ENCODE data around the gene DIP2A.

Gene DIP2A

DNA sequence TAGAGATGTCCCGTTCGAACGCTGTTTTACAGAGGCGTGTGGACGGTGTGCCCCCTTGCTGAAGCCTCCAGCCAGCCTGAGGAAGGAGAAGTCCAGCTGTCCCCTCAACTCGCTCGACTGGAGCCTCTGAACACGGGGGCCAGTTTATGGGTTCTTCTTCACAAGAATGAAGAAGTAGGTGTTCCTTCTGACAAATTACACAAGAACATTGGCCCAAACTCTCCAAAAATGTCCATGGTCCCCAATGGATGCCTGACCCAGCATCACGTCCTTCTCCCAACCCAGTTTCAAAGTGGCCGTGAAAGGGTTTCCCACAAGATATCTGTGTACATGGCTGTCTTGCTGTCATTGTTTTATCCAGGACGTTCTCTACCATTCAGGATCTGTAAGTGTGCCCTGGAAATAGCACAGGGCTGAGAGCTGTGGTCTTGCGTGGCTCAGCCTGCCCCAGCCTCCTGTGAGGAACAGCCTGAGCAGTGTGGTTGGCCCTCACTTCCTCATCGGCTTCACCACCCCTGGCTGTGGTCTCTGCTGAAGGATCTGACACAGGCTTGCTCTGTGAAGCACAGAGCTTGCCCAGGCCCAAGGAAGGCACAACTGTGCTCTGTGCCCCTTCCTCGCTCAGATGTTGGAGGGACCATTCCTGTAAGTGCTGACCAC is 147.2 kb downstream of the DIP2A start:
- Histone ChIP-seq H4K8ac (ENCODE audit: low read depth, low read length) (peak overlapping the region; percentile 19), H3K4ac (ENCODE audit: low read length) (no peak overlapping the region)
- WGBS, 2 donors (ENCODE audit: extremely low coverage in 2 of 2, insufficient read length in 2 of 2, insufficient replicate concordance in 1 of 2) = no CpG with 5 or more reads among the region's 14 CpGs

DNA sequence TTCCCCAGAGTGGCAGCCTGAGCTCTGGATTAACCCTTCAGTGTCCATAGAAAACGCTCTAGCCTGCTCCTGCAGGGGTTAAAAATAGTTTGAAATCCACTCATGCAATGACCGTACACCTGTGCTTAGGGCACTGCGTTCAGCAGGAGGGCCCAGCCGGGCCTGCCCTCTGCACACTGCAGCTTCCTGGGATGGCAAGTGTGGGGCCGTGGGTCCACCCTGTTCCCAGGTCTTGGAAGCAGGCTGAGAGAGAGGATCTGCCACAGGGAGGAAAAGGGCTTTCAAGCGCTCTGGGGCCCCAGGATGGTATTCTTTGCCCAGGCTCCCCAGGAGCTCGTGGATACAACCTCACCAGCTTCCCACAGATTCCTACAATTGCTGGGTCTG is 147.7 kb downstream of the DIP2A start:
- H2BK15ac ChIP-seq (ENCODE audit: low read length) = no peak overlapping the region
- H2BK12ac ChIP-seq (ENCODE audit: low read length) = no peak overlapping the region
- no peak overlapping the region for H3K4me2 ChIP-seq (ENCODE audit: insufficient read depth, low read length, poor library complexity, severe bottlenecking)
- no peak overlapping the region for H2AFZ ChIP-seq (ENCODE audit: low read length)
- no peak overlapping the region for H3K4me3 ChIP-seq (ENCODE audit: low read length in 2 of 2)
- WGBS, 2 donors (ENCODE audit: extremely low coverage in 2 of 2, insufficient read length in 2 of 2, insufficient replicate concordance in 1 of 2) = no CpG with 5 or more reads among the region's 7 CpGs
- H3K36me3 ChIP-seq (replicated peaks in 1 of 2; ENCODE audit: control insufficient read depth in 2 of 2, insufficient read depth in 2 of 2, low read length in 2 of 2) = no peaks in the 10 kb centered on the region
- no peak overlapping the region for H2BK120ac ChIP-seq (ENCODE audit: low read depth, low read length)
- no peak overlapping the region for H3K27ac ChIP-seq (replicated peaks; ENCODE audit: low read length)
- H2AK5ac ChIP-seq (ENCODE audit: low read depth, low read length) = no peak overlapping the region
- H4K91ac ChIP-seq (ENCODE audit: low read depth, low read length, poor library complexity) = no peak overlapping the region
- no peak overlapping the region for H3K23ac ChIP-seq (ENCODE audit: low read depth, low read length, poor library complexity)
- no peak overlapping the region for H2BK5ac ChIP-seq (ENCODE audit: low read length)
- peaks cover 7 to 11% of the 10 kb centered on the region in 2 donors for H3K9me3 ChIP-seq (replicated peaks in 1 of 2; ENCODE audit: control insufficient read depth in 2 of 2, insufficient read depth in 1 of 2, low read depth in 1 of 2, low read length in 2 of 2)
- H3K27me3 ChIP-seq (ENCODE audit: control insufficient read depth in 3 of 3, insufficient read depth in 3 of 3, low read depth in 1 of 3, low read length in 3 of 3) = no peaks in the 10 kb centered on the region
- H3K9ac ChIP-seq (ENCODE audit: low read depth, low read length, poor library complexity) = no peak overlapping the region
- no peaks in the 10 kb centered on the region for H3K79me1 ChIP-seq (ENCODE audit: low read depth, low read length)
- no peak overlapping the region for H3K18ac ChIP-seq (ENCODE audit: low read length)
- peaks cover 13 to 27% of the 10 kb centered on the region in 2 donors for H3K4me1 ChIP-seq (ENCODE audit: control insufficient read depth in 2 of 2, insufficient read depth in 1 of 2, low read depth in 1 of 2, low read length in 2 of 2)
- no peak overlapping the region for H3K4ac ChIP-seq (ENCODE audit: low read length)
- no peak overlapping the region for H3K14ac ChIP-seq (ENCODE audit: low read length)
- no peak overlapping the region for H4K8ac ChIP-seq (ENCODE audit: low read depth, low read length)
- DNase-seq (ENCODE audit: low spot score) = no peak

More for the DNA sequence above, 147.2 kb downstream of the DIP2A start:
- Histone ChIP-seq H2BK5ac (ENCODE audit: low read length) (no peak overlapping the region), H3K4me1 (ENCODE audit: control insufficient read depth in 2 of 2, insufficient read depth in 1 of 2, low read depth in 1 of 2, low read length in 2 of 2) (peaks cover 13 to 30% of the 10 kb centered on the region in 2 donors), H2AK5ac (ENCODE audit: low read depth, low read length) (peak overlapping the region; percentile 38), H3K9me3 (replicated peaks in 1 of 2; ENCODE audit: control insufficient read depth in 2 of 2, insufficient read depth in 1 of 2, low read depth in 1 of 2, low read length in 2 of 2) (peaks cover 7 to 11% of the 10 kb centered on the region in 2 donors), H2BK120ac (ENCODE audit: low read depth, low read length) (no peak overlapping the region), H3K4me2 (ENCODE audit: insufficient read depth, low read length, poor library complexity, severe bottlenecking) (no peak overlapping the region), H2BK12ac (ENCODE audit: low read length) (no peak overlapping the region), H3K27ac (replicated peaks; ENCODE audit: low read length) (no peak overlapping the region), H3K4me3 (ENCODE audit: low read length in 2 of 2) (no peak overlapping the region), H3K14ac (ENCODE audit: low read length) (no peak overlapping the region), H4K91ac (ENCODE audit: low read depth, low read length, poor library complexity) (no peak overlapping the region), H2BK15ac (ENCODE audit: low read length) (peak overlapping the region; percentile 42), H3K36me3 (replicated peaks in 1 of 2; ENCODE audit: control insufficient read depth in 2 of 2, insufficient read depth in 2 of 2, low read length in 2 of 2) (no peaks in the 10 kb centered on the region), H3K9ac (ENCODE audit: low read depth, low read length, poor library complexity) (no peak overlapping the region), H3K27me3 (ENCODE audit: control insufficient read depth in 3 of 3, insufficient read depth in 3 of 3, low read depth in 1 of 3, low read length in 3 of 3) (no peaks in the 10 kb centered on the region), H3K18ac (ENCODE audit: low read length) (no peak overlapping the region), H3K79me1 (ENCODE audit: low read depth, low read length) (no peaks in the 10 kb centered on the region), H2AFZ (ENCODE audit: low read length) (peak overlapping the region; percentile 79), H3K23ac (ENCODE audit: low read depth, low read length, poor library complexity) (no peak overlapping the region)
- DNase-seq (ENCODE audit: low spot score) = no peak

DNA sequence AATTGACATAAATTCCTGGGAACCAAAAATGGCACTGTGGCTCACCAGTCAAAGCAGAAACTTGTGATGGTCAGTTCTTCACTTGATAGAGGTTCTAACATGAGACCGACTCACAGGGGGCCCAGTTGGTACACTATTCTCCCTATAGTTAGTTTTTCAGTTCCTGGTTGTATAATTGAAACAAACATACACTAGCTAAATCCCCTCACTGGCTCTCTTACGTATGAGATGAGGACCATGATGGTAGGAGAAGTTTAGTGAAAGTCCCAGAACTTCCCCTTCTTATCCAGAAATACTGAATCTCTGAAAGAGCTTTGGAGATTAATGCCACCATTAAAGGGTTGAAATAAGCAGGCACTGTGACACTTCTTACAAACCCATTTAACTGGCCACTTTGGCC is 148.9 kb downstream of the DIP2A start:
- Histone ChIP-seq H3K4ac (ENCODE audit: low read length) (no peak overlapping the region), H2BK5ac (ENCODE audit: low read length) (no peak overlapping the region), H4K91ac (ENCODE audit: low read depth, low read length, poor library complexity) (no peak overlapping the region), H2BK15ac (ENCODE audit: low read length) (no peak overlapping the region), H3K14ac (ENCODE audit: low read length) (no peak overlapping the region), H3K27me3 (ENCODE audit: control insufficient read depth in 3 of 3, insufficient read depth in 3 of 3, low read depth in 1 of 3, low read length in 3 of 3) (no peaks in the 10 kb centered on the region), H3K23ac (ENCODE audit: low read depth, low read length, poor library complexity) (no peak overlapping the region), H2AFZ (ENCODE audit: low read length) (no peak overlapping the region), H3K18ac (ENCODE audit: low read length) (no peak overlapping the region), H3K9me3 (replicated peaks in 1 of 2; ENCODE audit: control insufficient read depth in 2 of 2, insufficient read depth in 1 of 2, low read depth in 1 of 2, low read length in 2 of 2) (peaks cover 7 to 11% of the 10 kb centered on the region in 2 donors), H3K36me3 (replicated peaks in 1 of 2; ENCODE audit: control insufficient read depth in 2 of 2, insufficient read depth in 2 of 2, low read length in 2 of 2) (no peaks in the 10 kb centered on the region), H2BK120ac (ENCODE audit: low read depth, low read length) (no peak overlapping the region), H2BK12ac (ENCODE audit: low read length) (no peak overlapping the region), H3K9ac (ENCODE audit: low read depth, low read length, poor library complexity) (no peak overlapping the region), H2AK5ac (ENCODE audit: low read depth, low read length) (no peak overlapping the region), H3K79me1 (ENCODE audit: low read depth, low read length) (no peaks in the 10 kb centered on the region), H3K4me3 (ENCODE audit: low read length in 2 of 2) (no peak overlapping the region), H4K8ac (ENCODE audit: low read depth, low read length) (no peak overlapping the region), H3K4me1 (ENCODE audit: control insufficient read depth in 2 of 2, insufficient read depth in 1 of 2, low read depth in 1 of 2, low read length in 2 of 2) (peaks cover 9 to 21% of the 10 kb centered on the region in 2 donors), H3K27ac (replicated peaks; ENCODE audit: low read length) (no peak overlapping the region), H3K4me2 (ENCODE audit: insufficient read depth, low read length, poor library complexity, severe bottlenecking) (no peak overlapping the region)
- no peak for DNase-seq (ENCODE audit: low spot score)
- WGBS, 2 donors (ENCODE audit: extremely low coverage in 2 of 2, insufficient read length in 2 of 2, insufficient replicate concordance in 1 of 2) = no CpG with 5 or more reads among the region's 2 CpGs

DNA sequence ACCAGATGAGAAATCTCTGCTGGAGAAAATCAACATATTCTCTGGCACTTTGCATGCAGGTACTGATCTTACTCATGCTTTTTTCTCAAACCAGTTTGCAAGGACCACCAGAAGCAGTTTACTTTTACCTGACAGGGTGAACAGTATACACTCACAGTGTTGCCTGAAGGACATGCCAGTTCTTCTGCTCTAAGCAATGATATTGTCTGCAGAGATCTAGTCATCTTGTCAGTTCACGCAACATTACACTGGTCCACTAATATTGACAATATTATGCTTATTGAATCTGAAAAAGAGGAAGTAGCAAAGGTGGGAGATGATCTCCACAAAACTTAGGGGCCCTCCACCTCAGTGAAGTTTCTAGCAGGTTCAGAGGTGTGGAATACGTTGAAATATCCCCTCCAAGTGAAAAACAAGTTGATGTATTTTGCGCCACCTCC is 150.0 kb downstream of the DIP2A start:
- no peaks in the 10 kb centered on the region for H3K27me3 ChIP-seq (ENCODE audit: control insufficient read depth in 3 of 3, insufficient read depth in 3 of 3, low read depth in 1 of 3, low read length in 3 of 3)
- H3K9me3 ChIP-seq (replicated peaks in 1 of 2; ENCODE audit: control insufficient read depth in 2 of 2, insufficient read depth in 1 of 2, low read depth in 1 of 2, low read length in 2 of 2) = peaks cover 7 to 16% of the 10 kb centered on the region in 2 donors
- no peak overlapping the region for H2BK15ac ChIP-seq (ENCODE audit: low read length)
- no peak overlapping the region for H3K9ac ChIP-seq (ENCODE audit: low read depth, low read length, poor library complexity)
- H3K27ac ChIP-seq (replicated peaks; ENCODE audit: low read length) = no peak overlapping the region
- H4K91ac ChIP-seq (ENCODE audit: low read depth, low read length, poor library complexity) = no peak overlapping the region
- no peak overlapping the region for H3K18ac ChIP-seq (ENCODE audit: low read length)
- no peak overlapping the region for H2AK5ac ChIP-seq (ENCODE audit: low read depth, low read length)
- no peak overlapping the region for H3K4me3 ChIP-seq (ENCODE audit: low read length in 2 of 2)
- no peak overlapping the region for H3K23ac ChIP-seq (ENCODE audit: low read depth, low read length, poor library complexity)
- H2BK5ac ChIP-seq (ENCODE audit: low read length) = no peak overlapping the region
- no peaks in the 10 kb centered on the region for H3K36me3 ChIP-seq (replicated peaks in 1 of 2; ENCODE audit: control insufficient read depth in 2 of 2, insufficient read depth in 2 of 2, low read length in 2 of 2)
- no peak overlapping the region for H3K14ac ChIP-seq (ENCODE audit: low read length)
- H3K4ac ChIP-seq (ENCODE audit: low read length) = no peak overlapping the region
- WGBS, 2 donors (ENCODE audit: extremely low coverage in 2 of 2, insufficient read length in 2 of 2, insufficient replicate concordance in 1 of 2) = no CpG with 5 or more reads among the region's 3 CpGs
- no peak overlapping the region for H3K4me2 ChIP-seq (ENCODE audit: insufficient read depth, low read length, poor library complexity, severe bottlenecking)
- H3K4me1 ChIP-seq (ENCODE audit: control insufficient read depth in 2 of 2, insufficient read depth in 1 of 2, low read depth in 1 of 2, low read length in 2 of 2) = peaks cover 9 to 10% of the 10 kb centered on the region in 2 donors
- no peak overlapping the region for H4K8ac ChIP-seq (ENCODE audit: low read depth, low read length)
- H2BK12ac ChIP-seq (ENCODE audit: low read length) = no peak overlapping the region
- H2AFZ ChIP-seq (ENCODE audit: low read length) = peak overlapping the region; percentile 9
- no peaks in the 10 kb centered on the region for H3K79me1 ChIP-seq (ENCODE audit: low read depth, low read length)
- no peak overlapping the region for H2BK120ac ChIP-seq (ENCODE audit: low read depth, low read length)
- DNase-seq (ENCODE audit: low spot score) = no peak

Measured in neuronal stem cell (in vitro differentiated cells).